Upper lobe of left lung (tissue), 4 donors: ENCODE measurements around the gene NOG.

Experiments used
- CTCF ChIP-seq, 6 experiments: fragments of 450-650 bp in 4 of 6; fragments of 200-600 bp in 2 of 6; sonication (generic) in 2 of 6; IDR thresholded peaks; one replicate each; pipeline ENCODE4 v1.5.1; 2016 to 2019; ENCODE audit warnings: antibody characterized with exemption in 6 of 6
- EP300 ChIP-seq, 4 donors: sonication (generic); formaldehyde crosslinking; IDR thresholded peaks; one replicate each; pipeline ENCODE4 v1.5.1; 2017; ENCODE audit warnings: antibody characterized with exemption in 4 of 4, control low read depth in 2 of 4
- POLR2A ChIP-seq, 4 donors: fragments of 450-650 bp; IDR thresholded peaks; one replicate each; pipeline ENCODE4 v1.5.1; 2016 to 2017; ENCODE audit warnings: antibody characterized with exemption in 4 of 4, mild to moderate bottlenecking in 2 of 4
- POLR2AphosphoS5 ChIP-seq, 2 donors: sonication (generic); formaldehyde crosslinking; IDR thresholded peaks; one replicate each; pipeline ENCODE4 v1.5.1; 2017; ENCODE audit warnings: antibody characterized with exemption in 2 of 2

- no peak for TF ChIP-seq CTCF (IDR thresholded peaks at IDR 0.05)
- no peak for TF ChIP-seq EP300 (IDR thresholded peaks at IDR 0.05)
- no peak for TF ChIP-seq POLR2AphosphoS5 (IDR thresholded peaks at IDR 0.05)
- no peak for TF ChIP-seq POLR2A (IDR thresholded peaks at IDR 0.05)
Measured at GRCh38 chr17:56599088-56599487, 5.6 kb downstream of the NOG start.
